T-helper 9 cell (primary cell): Measurements from ENCODE around the gene HOXA9.

Source experiments
- DNase-seq: peaks from one replicate; pipeline ENCODE4 v3.0.0-alpha.2; 2020

The HOXA9 gene

DNA sequence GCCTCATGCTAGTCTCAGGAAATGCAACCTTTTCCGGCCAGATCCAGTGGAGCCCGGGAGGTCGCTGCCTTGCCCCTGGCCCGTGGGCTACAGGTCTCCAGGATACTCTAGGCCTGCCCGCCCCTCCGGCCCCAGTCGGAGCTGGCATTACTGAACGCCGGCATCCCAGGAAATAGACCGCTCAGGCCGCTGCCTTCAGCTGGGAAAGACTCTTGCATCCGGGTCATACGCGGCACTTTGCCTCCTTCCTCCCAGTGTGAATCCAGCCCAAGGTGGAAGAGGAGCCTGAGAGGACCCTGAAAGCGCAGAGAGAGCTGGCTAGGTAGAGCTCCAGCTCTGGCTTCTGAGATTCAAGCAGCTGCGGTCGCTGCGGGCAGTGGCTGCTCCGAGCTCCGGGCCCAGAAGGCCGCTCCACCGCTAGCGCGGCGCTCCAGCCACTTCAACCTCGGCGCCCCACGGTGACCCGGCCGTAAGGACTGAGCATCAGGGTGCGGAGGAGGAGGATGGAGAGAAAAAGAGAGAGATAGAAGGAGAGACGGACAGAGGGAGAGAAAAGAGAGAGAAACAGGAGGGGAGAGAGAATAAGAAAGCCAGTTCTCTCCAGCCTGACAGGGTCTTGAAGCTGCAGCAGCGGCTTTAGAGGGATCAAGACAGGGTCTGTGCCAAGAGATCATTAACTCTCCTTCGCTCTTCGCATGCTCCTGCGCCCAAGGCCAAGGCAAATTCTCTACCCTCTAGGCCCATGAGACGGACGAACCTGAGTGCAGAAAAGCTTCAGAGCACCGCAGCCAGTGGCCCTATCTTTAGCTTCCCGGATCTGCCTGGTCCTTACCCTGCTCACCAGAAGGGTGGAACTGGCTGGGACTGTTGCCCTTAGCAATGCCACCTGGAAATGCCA is 10.5 kb upstream of the HOXA9 start:
- no peak for DNase-seq

DNA sequence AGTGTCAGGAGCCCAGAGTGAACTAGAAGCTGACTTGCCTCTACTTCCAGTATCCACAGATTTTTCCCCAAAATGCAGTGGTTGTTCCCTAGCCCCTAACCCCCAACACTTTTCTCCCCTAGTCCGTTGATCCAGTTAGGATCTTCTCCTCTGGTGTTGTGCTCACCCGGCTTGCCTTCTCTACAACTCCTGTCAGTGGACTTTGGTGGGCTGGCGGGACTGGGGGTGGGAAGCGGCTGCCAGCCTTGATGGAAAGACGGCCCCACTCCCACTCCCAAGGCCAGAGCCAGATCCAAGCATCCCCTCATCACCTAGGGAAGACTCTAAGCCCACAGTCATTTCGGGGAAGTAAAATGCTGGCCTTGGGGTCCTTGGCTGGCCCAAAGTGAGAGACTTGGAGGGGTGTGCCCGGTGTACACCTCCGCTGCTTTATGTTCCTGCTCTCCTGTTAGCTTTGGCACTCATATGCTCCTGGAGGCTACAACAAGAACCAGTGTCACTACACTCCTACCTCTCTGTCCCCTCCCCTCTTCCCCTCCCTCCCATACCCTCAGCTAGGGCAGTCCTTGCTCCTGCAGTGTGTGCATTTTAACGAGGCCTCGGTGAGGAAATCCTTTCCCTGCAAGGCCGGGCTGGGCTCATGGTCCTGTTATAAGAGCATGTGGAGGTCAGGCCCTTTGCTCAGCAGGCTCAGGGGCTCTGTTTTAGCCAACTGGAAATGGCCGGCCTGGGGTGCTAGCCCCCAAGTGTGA is 9.7 kb upstream of the HOXA9 start:
- DNase-seq: no peak

GRCh38 chr7:27173956-27174873 is 8.9 kb upstream of the HOXA9 start, which contains the start of gene HOXA10:
Gene HOXA10 (minus strand): TSS chr7:27174320. CDS start chr7:27174306, 14 bp downstream.
- no peak for DNase-seq

GRCh38 chr7:27173511-27173955 is 8.2 kb upstream of the HOXA9 start:
- DNase-seq: no peak

DNA sequence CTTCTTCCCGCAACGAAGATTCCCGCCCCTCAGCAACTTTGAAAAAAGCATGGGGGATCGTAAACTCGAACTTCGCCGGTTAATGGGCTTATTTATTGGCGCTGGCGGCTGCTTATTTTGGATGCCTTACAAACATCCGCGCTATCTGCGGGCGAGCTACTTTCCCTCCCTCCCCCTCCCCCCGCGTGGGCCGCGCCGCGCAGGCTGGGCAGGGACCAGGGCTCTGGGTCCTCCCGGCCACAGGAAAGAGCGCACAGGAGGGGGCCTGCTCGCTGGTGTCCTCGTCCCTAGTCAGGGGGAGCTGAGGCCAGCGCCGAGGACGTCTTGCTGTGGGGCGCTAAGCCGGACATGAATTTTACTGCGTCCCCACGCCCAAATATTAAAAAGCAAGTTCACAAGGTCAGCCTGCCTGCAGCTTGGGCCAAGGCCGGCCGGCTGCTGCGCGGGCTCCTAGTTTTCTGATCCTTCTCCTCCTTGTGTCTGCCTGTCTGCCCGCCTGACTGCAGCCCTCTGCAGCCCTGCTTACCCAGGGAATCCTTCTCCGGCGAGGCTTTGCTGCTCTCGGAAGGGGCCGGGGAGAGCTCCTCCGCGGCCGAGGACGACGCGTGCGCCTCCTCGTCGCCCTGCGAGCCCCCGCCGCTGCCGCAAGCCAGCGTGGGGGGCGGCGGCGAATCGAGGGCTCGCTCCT is 7.6 kb upstream of the HOXA9 start:
- DNase-seq: no peak

DNA sequence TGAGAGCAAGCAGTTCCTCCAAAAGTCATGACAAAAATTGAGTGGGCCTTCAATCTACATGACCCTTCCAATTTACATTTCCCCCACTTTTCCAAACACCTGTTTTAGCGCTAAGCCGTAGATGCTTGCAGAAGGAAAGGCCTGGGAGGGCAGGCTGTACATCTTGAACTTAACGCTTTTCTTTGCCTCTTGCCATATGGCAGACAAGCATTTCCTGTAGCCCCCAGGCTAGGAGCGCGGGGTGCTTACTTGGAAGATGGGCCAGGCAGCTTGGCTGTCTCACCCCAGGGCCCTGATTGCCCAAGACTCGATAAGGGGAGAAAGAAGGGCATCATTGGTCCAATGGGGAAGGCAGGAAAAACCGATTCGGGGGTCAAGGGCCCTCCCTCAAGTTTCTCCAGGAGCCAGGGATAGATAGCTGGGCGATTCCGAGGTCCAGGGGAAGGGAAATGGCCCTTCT is 7.0 kb upstream of the HOXA9 start:
- DNase-seq: no peak

- DNase-seq: no peak
Observed at GRCh38 chr7:27171637-27172314, 6.4 kb upstream of the HOXA9 start.

GRCh38 chr7:27171325-27171636 is 5.9 kb upstream of the HOXA9 start:
- no peak for DNase-seq

GRCh38 chr7:27170426-27171324 is 5.3 kb upstream of the HOXA9 start:
- no peak for DNase-seq

DNA sequence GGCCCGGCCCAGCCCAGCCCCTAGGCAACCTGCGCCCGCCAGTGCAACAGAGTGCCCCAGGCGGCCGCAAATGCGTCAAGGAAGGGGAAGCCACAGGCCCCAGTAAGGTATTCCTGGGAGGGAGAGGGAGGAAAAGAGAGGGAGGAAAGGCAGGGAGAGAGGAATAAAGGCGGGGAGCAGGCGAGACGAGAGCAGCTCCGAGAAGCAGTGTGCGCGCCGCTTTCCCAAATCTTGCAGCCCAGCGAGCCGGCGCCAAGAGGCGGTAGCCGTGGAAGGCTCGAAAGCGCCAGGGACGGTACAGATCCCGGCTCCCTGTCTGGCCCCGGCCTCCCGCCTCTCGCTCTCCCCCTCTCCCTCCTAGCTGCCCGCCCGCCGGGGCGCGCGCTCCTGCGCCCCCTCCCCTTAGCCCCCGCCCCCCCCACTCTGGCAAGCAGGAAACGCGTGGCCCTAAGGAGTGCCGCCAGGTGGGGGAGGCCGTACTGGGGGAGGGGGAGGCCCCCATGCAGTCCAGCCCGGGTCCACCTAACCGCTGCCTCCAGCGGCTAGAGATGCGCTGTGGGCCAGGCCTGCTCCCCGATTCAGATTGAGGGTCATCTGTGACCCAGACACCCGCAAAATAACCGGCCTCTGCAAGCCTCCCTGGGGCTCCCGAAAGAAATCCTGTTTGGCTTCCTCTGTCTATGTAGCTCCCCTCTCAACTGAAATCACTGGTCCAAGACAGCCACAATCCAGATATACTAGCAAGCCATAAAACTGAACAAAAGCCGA is 4.5 kb upstream of the HOXA9 start:
- DNase-seq: no peak

- no peak for DNase-seq
Observed at GRCh38 chr7:27168265-27168947, 3.1 kb upstream of the HOXA9 start.

DNA sequence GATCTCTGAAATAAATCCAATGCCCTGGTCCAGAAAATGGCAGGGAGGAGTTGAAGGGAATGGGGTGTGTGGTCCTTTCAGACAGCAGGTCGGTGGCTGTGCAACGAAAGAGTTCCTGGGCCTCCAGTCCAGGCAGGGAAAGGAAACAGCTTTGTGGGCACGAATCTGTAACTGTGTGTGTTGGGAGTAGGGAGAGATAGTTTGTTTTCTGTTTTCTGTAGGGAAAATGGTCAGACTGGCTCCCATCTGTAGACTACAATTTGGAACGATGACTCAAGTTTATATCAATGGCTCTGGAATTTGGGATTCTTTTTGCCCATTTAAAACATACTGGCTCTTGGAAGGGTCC is 2.6 kb upstream of the HOXA9 start:
- no peak for DNase-seq

DNA sequence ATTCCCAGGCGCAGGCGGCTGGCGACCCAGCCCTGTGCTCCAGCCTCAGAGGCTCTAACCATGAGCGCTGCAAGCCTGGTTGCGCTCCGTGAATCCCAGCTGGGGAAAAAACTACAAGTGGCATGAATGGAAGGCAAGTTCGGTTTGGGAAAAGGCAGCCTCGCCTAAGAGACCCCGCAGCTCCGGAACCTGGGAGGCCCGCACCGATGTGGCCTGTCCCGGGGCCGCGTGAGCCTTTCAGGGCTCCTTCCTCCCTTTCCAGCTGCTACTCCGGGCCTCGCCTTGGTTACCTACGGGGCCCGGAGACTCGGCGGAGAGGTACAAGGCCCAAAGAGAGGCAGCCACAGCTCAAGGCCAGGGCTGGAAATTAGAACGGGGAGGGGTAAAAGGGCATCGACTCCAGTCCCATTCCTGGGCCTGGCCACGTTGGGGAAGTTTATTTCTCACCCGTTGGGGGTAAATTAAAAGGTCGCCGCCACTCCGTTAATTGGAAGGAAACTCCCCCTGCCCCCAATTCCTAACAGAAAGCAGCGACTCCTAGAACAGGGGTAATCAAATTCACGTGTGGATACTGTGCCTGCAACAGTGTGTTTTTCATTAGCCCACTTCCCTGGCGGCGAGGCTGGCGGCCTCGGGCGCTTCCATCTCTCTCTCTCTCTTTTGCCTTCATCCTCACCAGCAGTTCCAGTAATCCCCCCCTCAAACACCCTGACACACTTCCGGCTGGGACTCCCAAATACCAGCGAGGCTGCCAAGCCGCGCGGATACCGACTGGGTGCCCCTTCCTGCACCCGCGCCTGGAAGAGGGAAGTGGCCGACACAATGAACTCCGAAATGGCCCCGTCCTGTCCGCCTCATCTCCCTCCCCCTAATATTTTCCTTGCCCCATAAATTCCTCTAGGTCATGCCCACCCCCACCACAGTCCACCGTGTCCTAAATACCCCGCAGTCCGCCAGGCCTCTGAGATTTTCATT is 1.5 kb upstream of the HOXA9 start:
- DNase-seq: no peak

GRCh38 chr7:27165996-27166530 is 726 bp upstream of the HOXA9 start:
- DNase-seq: no peak

GRCh38 chr7:27164367-27165088 is 809 bp downstream of the HOXA9 start:
- no peak for DNase-seq

DNA sequence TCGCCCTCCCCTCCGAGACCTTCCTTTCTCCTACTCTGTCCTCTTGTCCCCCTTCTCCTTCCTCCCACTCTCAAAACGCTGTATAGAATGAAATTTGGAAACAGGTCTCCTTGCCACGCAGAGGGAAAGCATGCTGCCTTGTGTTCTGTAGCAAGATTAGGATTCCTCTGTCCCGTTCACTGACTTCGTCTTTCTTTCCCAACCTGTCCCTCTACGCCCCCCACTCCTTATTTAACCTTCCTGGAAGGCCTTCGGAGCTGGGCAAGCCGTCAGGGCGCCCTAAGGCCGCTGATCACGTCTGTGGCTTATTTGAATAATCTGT is 1.3 kb downstream of the HOXA9 start:
- DNase-seq: no peak
